Endothelial cell of umbilical vein (primary cell): ENCODE measurements around the gene CCM2. TPM values are rescaled to one million over a fixed set of nuclear protein-coding genes. Genes with fewer than 3 reads are reported as not detected.

Experiments
- BruUV-seq: library from RNA; stranded (reverse); fragments of 400-500 nt; replicated peaks from 2 replicates; lab custom pipeline; 2021; lab: Mats Ljungman, UMichigan
- CTCF ChIA-PET: fragments of 300-600, 350-600 bp; sonication (Branson Sonifier 250); formaldehyde crosslinking; loops from one replicate; lab custom pipeline; 2021; ENCODE audit warnings: antibody characterized with exemption, inconsistent platforms; lab: Charles Lee
- POLR2A ChIA-PET: fragments of 300-600, 350-600 bp; sonication (Branson Sonifier 250); formaldehyde crosslinking; loops from one replicate; lab custom pipeline; 2021; ENCODE audit warnings: antibody characterized with exemption, inconsistent platforms; lab: Charles Lee
- DNase-seq: peaks from one replicate; pipeline ENCODE4 v3.0.0-alpha.2; 2011; ENCODE audit warnings: low read depth, low spot score
- FAIRE-seq: peaks from 2 replicates; lab custom pipeline; 2011; peaks lifted over from hg19 to GRCh38; lab: Jason Lieb, UNC
- H2AFZ ChIP-seq: 2 replicates; pipeline ENCODE4 v1.6.0; 2012; ENCODE audit warnings: low read depth, low read length, control low read depth, inconsistent platforms
- H3K27ac ChIP-seq: 2 replicates; pipeline ENCODE4 v1.5.1; 2011; ENCODE audit warnings: low read depth, mild to moderate bottlenecking, control low read depth, low read length, moderate library complexity; ENCODE audit not compliant: insufficient read depth
- H3K27me3 ChIP-seq, 2 experiments: 2 replicates each; pipeline versions ENCODE4 v1.6.0 to v1.6.1; 2011; ENCODE audit warnings: low read length in 2 of 2, mixed read lengths in 1 of 2; ENCODE audit not compliant: control insufficient read depth in 2 of 2, insufficient read depth in 2 of 2
- H3K36me3 ChIP-seq, 2 experiments: 2 replicates in 1 of 2; 3 replicates in 1 of 2; pipeline ENCODE4 v1.5.1; 2011; ENCODE audit warnings: low read length in 2 of 2, mild to moderate bottlenecking in 1 of 2, moderate library complexity in 1 of 2; ENCODE audit not compliant: control insufficient read depth in 2 of 2, insufficient read depth in 2 of 2; ENCODE audit errors: extremely low read depth in 1 of 2
- H3K4me1 ChIP-seq: 3 replicates; pipeline ENCODE4 v1.5.1; 2011; ENCODE audit warnings: mild to moderate bottlenecking, low read length; ENCODE audit not compliant: control insufficient read depth, insufficient read depth; ENCODE audit errors: extremely low read depth
- H3K4me2 ChIP-seq: 2 replicates; pipeline ENCODE4 v1.6.1; 2011; ENCODE audit warnings: low read length, control low read depth, mixed read lengths; ENCODE audit not compliant: insufficient read depth
- H3K4me3 ChIP-seq, 3 experiments: fragments of 200-600 bp in 1 of 3; sonication (generic), shearing (Covaris generic) in 1 of 3; replicated peaks in 1 of 3; 2 replicates each; pipeline ENCODE4 v1.5.1; 2011 to 2016; ENCODE audit warnings: control low read depth in 3 of 3, low read length in 3 of 3, mild to moderate bottlenecking in 2 of 3, inconsistent platforms in 1 of 3, low read depth in 1 of 3, moderate library complexity in 1 of 3; ENCODE audit not compliant: insufficient read depth in 1 of 3
- H3K79me2 ChIP-seq: 2 replicates; pipeline ENCODE4 v1.6.0; 2012; ENCODE audit warnings: low read length, inconsistent platforms; ENCODE audit not compliant: control insufficient read depth, insufficient read depth
- H3K9ac ChIP-seq: replicated peaks from 2 replicates; pipeline ENCODE3; 2011; ENCODE audit warnings: low read length, control low read depth; ENCODE audit not compliant: insufficient read depth; ENCODE audit errors: extremely low read depth
- H3K9me1 ChIP-seq: replicated peaks from 3 replicates; pipeline ENCODE4 v1.6.0; 2011; ENCODE audit warnings: mild to moderate bottlenecking, low read length; ENCODE audit not compliant: control insufficient read depth, insufficient read depth; ENCODE audit errors: extremely low read depth
- H3K9me3 ChIP-seq: replicated peaks from 2 replicates; pipeline ENCODE4 v1.5.1; 2012; ENCODE audit warnings: low read length, inconsistent platforms; ENCODE audit not compliant: control insufficient read depth, insufficient read depth
- H4K20me1 ChIP-seq: replicated peaks from 2 replicates; pipeline ENCODE3; 2011; ENCODE audit warnings: mild to moderate bottlenecking, low read length; ENCODE audit not compliant: control insufficient read depth, insufficient read depth; ENCODE audit errors: extremely low read depth
- CTCF ChIP-seq, 2 donors: IDR thresholded peaks; 1 replicate in 1 of 2; 2 replicates in 1 of 2; pipeline ENCODE4 v1.5.1; 2011; ENCODE audit warnings: low read length in 2 of 2, mild to moderate bottlenecking in 2 of 2, moderate library complexity in 2 of 2, control low read depth in 1 of 2, inconsistent platforms in 1 of 2, low read depth in 1 of 2; ENCODE audit not compliant: insufficient read depth in 1 of 2; ENCODE audit errors: extremely low read depth in 1 of 2
- EZH2 ChIP-seq: IDR thresholded peaks from 2 replicates; pipeline ENCODE4 v1.6.1; 2012; ENCODE audit warnings: borderline replicate concordance, low read depth, mild to moderate bottlenecking, moderate library complexity, low read length, inconsistent platforms; ENCODE audit not compliant: severe bottlenecking
- FOS ChIP-seq: IDR thresholded peaks from 2 replicates; pipeline ENCODE4 v1.6.1; 2011; ENCODE audit warnings: mild to moderate bottlenecking, low read length, moderate library complexity, borderline replicate concordance; ENCODE audit not compliant: insufficient read depth
- GATA2 ChIP-seq: IDR thresholded peaks from 2 replicates; pipeline ENCODE4 v1.7.0; 2011; ENCODE audit warnings: low read depth, mild to moderate bottlenecking, moderate library complexity, mixed read lengths, low read length; ENCODE audit not compliant: insufficient read length, insufficient read depth
- JUN ChIP-seq: IDR thresholded peaks from 2 replicates; pipeline ENCODE4 v1.6.1; 2011; ENCODE audit warnings: borderline replicate concordance, low read depth; ENCODE audit not compliant: insufficient read length, insufficient read depth
- MAX ChIP-seq: IDR thresholded peaks from 2 replicates; pipeline ENCODE4 v1.6.1; 2011; ENCODE audit not compliant: insufficient read depth, insufficient read length
- MYC ChIP-seq: IDR thresholded peaks from one replicate; pipeline ENCODE4 v1.6.1; 2011; ENCODE audit warnings: mild to moderate bottlenecking, low read depth, low read length
- POLR2A ChIP-seq: IDR thresholded peaks from 2 replicates; pipeline ENCODE4 v1.6.1; 2012; ENCODE audit warnings: low read depth, mild to moderate bottlenecking, control low read depth, low read length
- POLR2AphosphoS5 ChIP-seq: IDR thresholded peaks from 2 replicates; pipeline ENCODE4 v1.6.1; 2012; ENCODE audit warnings: low read depth, mild to moderate bottlenecking, control low read depth, low read length, moderate library complexity; ENCODE audit not compliant: insufficient read depth
- dilution Hi-C: fragments of 300-500 bp; cut with MboI; formaldehyde crosslinking; loops from one replicate; pipeline ENCODE4 v1.15.0; 2019; ENCODE audit warnings: low sequenced_read_pairs; ENCODE audit not compliant: extremely low pct_ligation_motif_present
- intact Hi-C: fragments of 100-400 bp; cut with micrococcal nuclease; formaldehyde crosslinking; loops from one replicate; pipeline ENCODE4 v1.10.0; 2022
- polyA plus RNA-seq, 4 experiments: library from polyadenylated mRNA; depleted of rRNA in 3 of 4; stranded (reverse) in 3 of 4; unstranded in 1 of 4; fragments of >200 nt; gene quantifications; 2 replicates each; pipeline versions ENCODE4 v1.2.1 to v1.2.3, GENCODE V29; 2011 to 2012; ENCODE audit warnings: missing spikeins in 1 of 4
- total RNA-seq: library from RNA; stranded (reverse); gene quantifications from 2 replicates; pipeline ENCODE4 v1.2.3, GENCODE V29; 2021

Gene CCM2
- total and polyA plus RNA-seq, 2 donors (not counting 3 experiments of a cell fraction or from before 2014, with no cell fraction given), result 66.1 to 70.4 TPM

GRCh38 chr7:45061806-45062425 is 61.9 kb downstream of the CCM2 start:
- no TSS peak for BruUV-seq
- ChIA-PET CTCF (interaction anchor here (0.9 to 1.2 kb wide), 2 partner anchors 74 to 88 kb away, joined by 3 read pairs; no protein-coding TSS in a partner anchor), POLR2A (no interaction called here)
- Histone ChIP-seq H3K9me3 (no peaks in the 10 kb centered on the region), H3K4me2 (no peak overlapping the region), H3K36me3 (peaks cover 0 to 5% of the 10 kb centered on the region in 2 experiments), H3K27me3 (no peaks in the 10 kb centered on the region), H3K79me2 (peaks cover 21% of the 10 kb centered on the region), H2AFZ (no peak overlapping the region), H3K27ac (no peak overlapping the region), H4K20me1 (peaks cover 2% of the 10 kb centered on the region), H3K9me1 (no peaks in the 10 kb centered on the region), H3K4me3 (no peak overlapping the region), H3K9ac (no peak overlapping the region), H3K4me1 (no peaks in the 10 kb centered on the region)
- no peak for FAIRE-seq
- no peak for DNase-seq
- intact Hi-C loops (no loop called here), dilution Hi-C loops (no loop called here)
- TF ChIP-seq POLR2AphosphoS5 (no peak), JUN (no peak), GATA2 (no peak), FOS (no peak), MYC (no peak), POLR2A (no peak), EZH2 (no peak), CTCF (IDR thresholded peaks at IDR 0.05; ENCODE audit: extremely low read depth in 1 of 2, insufficient read depth in 1 of 2, low read depth in 1 of 2, low read length in 2 of 2) (no peak), MAX (no peak)
